ENCODE measurements around the gene SKOR1. TPM values are rescaled to one million over a fixed set of nuclear protein-coding genes. Genes with fewer than 3 reads are reported as not detected.
A peak's percentile ranks its signal among the peaks of the same experiment; 100 is the strongest.

SKOR1 gene
- total RNA-seq, 1 experiment from 2014 or later: 0.13 TPM

GRCh38 chr15:67790610-67791319 is 34.5 kb upstream of the SKOR1 start:
- no peak overlapping the region for H2BK20ac ChIP-seq (ENCODE audit: low read depth, low read length, poor library complexity, severe bottlenecking)
- no peak overlapping the region for H3K9ac ChIP-seq (ENCODE audit: extremely low read depth, insufficient read length, low read length)
- no peak overlapping the region for H3K4ac ChIP-seq (ENCODE audit: low read depth, low read length)
- H2BK12ac ChIP-seq (ENCODE audit: insufficient read length, low read depth, low read length): no peak overlapping the region
- H3K27me3 ChIP-seq (ENCODE audit: insufficient read depth, low read length): no peaks in the 10 kb centered on the region
- no peaks in the 10 kb centered on the region for H3K79me1 ChIP-seq (ENCODE audit: insufficient read depth, low read depth, low read length, poor library complexity, severe bottlenecking)
- no peaks in the 10 kb centered on the region for H3K23me2 ChIP-seq (ENCODE audit: insufficient read length, low read depth, low read length, poor library complexity, severe bottlenecking)
- no peaks in the 10 kb centered on the region for H3K79me2 ChIP-seq (ENCODE audit: insufficient read depth, low read length)
- TF ChIP-seq CTCF (conservative IDR thresholded peaks at IDR 0.05): no peak
- Mint-ChIP-seq H3K4me3 (0 out of 5 replicates have a peak overlapping the region, but pooled peaks of 1 of the 2 experiments have one; percentile 9), H3K36me3 (ENCODE audit: insufficient read depth in 1 of 3, low read depth in 3 of 3) (peaks cover 0 to 13% (median 11%) of the 10 kb centered on the region in 3 experiments; a peak in 5 of 7 replicates), H3K27me3 (ENCODE audit: low read depth) (peaks cover 1% of the 10 kb centered on the region; the same call in 1 of the 2 replicates), H3K27ac (peak overlapping the region in 1 of 3 experiments; percentile 3; a peak in 2 of 7 replicates), H3K4me1 (peaks cover 42 to 48% of the 10 kb centered on the region in 2 experiments), H3K9me3 (peaks cover 3 to 8% of the 10 kb centered on the region in 2 experiments; a peak in 3 of 5 replicates)
- H2AFZ ChIP-seq (ENCODE audit: low read length): no peak overlapping the region
- no CpG with 5 or more reads among the region's 3 CpGs for WGBS (ENCODE audit: extremely low coverage, insufficient read length, low lambda C conversion rate)
- H3K23ac ChIP-seq (ENCODE audit: insufficient read length, low read depth, low read length): no peak overlapping the region
- H3K27ac ChIP-seq (ENCODE audit: insufficient read length, low read depth, low read length): no peak overlapping the region
- peak overlapping the region; percentile 14 for H3K4me2 ChIP-seq (ENCODE audit: insufficient read depth, insufficient read length, low read length)
- H3K4me1 ChIP-seq (ENCODE audit: insufficient read depth, low read length): peaks cover 16% of the 10 kb centered on the region
- H4K20me1 ChIP-seq (ENCODE audit: control insufficient read depth, insufficient read depth, insufficient read length): no peaks in the 10 kb centered on the region
- no peak overlapping the region for H4K8ac ChIP-seq (replicated peaks; ENCODE audit: insufficient read length, low read depth, low read length)
- no peak overlapping the region for H3K18ac ChIP-seq (ENCODE audit: insufficient read length, low read depth, low read length)
- H2BK120ac ChIP-seq (ENCODE audit: low read depth, low read length, poor library complexity, severe bottlenecking): no peak overlapping the region
- no peak overlapping the region for H2BK5ac ChIP-seq (ENCODE audit: insufficient read length, low read length)
- H4K91ac ChIP-seq (ENCODE audit: insufficient read length, low read depth, low read length): no peak overlapping the region
- H3K56ac ChIP-seq (ENCODE audit: insufficient read length, low read depth, low read length): no peak overlapping the region
- H2AK5ac ChIP-seq (ENCODE audit: insufficient read length, low read length): no peak overlapping the region
- H4K5ac ChIP-seq (ENCODE audit: insufficient read length, low read depth, low read length): no peak overlapping the region
- DNase-seq: peak; percentile 51
- no peak overlapping the region for H2BK15ac ChIP-seq (ENCODE audit: low read depth, low read length)
- H3K9me3 ChIP-seq (ENCODE audit: control insufficient read depth, low read depth, low read length): no peaks in the 10 kb centered on the region
- no peak overlapping the region for H3K14ac ChIP-seq (ENCODE audit: insufficient read depth, low read length)
- no peak overlapping the region for H3T11ph ChIP-seq (ENCODE audit: low read length)
